T-helper 2 cell (primary cell): ENCODE data around the gene PPCDC.
"Not testable (repeated sequence)": the region's sequence is repeated elsewhere in the genome, so short reads cannot be mapped to it uniquely, and the experiment has no call there.

Experiments used
- DNase-seq, 5 experiments: peaks; one replicate each; pipeline versions ENCODE4 v3.0.0 to v3.0.0-alpha.2; 2012 to 2022

The PPCDC gene

GRCh38 chr15:75069301-75069925 is 46.0 kb downstream of the PPCDC start:
- DNase-seq, result no peak

DNA sequence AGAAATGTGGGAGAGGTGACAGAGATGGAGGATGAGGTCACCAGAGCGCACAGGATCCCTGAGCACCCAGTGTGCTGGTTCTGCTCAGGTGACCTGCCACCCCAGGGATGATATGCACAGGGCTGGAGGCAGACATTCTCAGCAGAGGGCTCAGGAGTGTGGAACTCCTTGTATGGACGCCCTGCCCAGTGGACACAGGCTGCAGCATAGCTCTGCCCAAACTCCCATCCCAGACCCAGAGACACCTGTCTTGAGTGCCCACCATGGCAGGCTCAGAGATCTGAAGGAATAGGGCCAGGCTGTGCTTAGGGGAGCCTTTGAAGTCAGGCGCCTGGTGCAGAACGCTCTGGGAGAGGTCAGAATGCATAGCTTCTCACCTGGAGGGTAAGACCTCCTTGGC is 47.3 kb downstream of the PPCDC start:
- DNase-seq, result no peak

- DNase-seq, result no peak
These were observed 49.8 kb downstream of the PPCDC start for GRCh38 chr15:75073197-75073596.

DNA sequence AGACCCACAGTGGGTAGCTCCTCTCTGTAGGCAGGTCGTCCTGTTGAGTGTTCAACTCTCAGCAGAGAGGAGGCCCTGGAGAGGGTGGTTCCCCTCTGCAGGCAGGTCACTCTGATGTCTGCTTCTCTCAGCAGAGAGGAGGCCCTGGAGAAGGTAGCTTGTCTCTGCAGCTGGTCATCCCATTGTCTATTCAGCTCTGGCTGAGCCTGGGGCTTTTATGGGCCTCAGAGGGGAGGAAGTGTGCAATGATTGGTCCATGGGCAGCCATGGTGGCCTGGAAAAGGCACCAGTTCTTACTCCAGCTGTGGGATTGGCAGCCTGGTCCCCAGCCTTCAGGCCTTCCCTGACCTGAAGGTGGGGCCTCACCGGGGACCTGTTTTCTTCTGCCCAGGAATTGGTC is 52.9 kb downstream of the PPCDC start:
- no peak for DNase-seq

GRCh38 chr15:75077551-75077961 is 54.2 kb downstream of the PPCDC start:
- DNase-seq, result not testable (repeated sequence)

- DNase-seq, result no peak
These were observed 57.8 kb downstream of the PPCDC start for GRCh38 chr15:75081150-75081549.

DNA sequence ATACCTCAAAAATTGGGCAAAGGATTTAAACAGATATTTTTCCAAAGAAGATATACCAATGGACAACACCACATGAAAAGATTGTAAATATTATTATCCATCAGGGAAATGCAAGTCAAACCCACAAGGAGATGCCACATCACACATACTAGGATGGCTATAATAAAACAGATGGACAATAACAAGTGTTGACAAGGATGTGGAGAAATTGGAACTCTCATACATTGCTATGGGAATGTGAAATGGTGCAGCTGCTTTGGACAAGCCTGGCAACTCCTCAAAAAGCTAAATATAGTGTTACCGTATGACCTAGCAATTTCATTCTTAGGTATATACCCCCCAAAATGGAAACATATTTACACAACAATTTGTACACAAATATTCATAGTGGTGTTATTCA is 59.3 kb downstream of the PPCDC start:
- DNase-seq, result no peak

GRCh38 chr15:75085708-75086107 is 62.3 kb downstream of the PPCDC start:
- not testable (repeated sequence) for DNase-seq

DNA sequence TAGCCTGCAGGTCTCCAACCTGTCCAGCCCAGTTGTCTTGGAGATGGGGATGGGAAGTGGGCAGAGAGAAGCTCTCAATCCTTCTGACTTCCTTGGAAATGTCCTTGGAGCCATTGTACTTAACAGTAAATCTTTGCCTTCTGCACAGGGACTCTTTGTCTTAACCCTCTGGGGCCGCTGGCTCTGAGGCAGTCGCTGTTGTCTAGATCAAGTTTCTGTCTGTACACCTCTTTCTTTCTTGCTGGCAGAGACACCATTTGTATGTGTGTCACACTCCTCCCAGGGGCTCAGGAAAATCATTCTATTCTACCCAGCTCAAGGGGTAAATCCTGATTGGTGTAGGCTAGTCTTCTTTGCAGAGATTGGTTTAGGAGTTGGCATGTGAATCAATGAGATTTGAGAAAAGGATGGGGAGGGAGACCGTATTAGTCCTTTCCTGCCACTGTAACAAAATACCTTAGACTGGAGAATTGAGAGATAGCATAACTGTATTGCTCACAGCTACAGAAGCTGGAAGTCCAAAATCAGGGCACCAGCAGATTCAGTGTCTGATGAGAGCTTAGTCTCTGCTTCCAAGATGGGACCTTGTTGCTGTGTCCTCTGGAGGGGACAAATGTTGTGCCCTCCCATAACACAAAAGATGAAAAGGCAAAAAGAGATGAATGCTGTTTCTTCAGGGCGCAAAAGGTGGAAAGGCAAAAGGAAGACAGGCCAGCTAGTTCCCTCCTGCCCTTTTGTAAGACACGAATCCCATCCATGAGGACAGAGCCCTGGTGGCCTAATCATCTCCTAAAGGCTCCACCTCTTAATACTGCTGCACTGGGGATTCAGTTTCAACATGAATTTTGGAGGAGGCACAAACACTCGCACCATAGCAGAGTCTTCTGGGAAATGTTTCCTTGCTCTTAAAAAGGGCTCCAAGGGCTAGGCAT is 66.3 kb downstream of the PPCDC start:
- no peak for DNase-seq

DNA sequence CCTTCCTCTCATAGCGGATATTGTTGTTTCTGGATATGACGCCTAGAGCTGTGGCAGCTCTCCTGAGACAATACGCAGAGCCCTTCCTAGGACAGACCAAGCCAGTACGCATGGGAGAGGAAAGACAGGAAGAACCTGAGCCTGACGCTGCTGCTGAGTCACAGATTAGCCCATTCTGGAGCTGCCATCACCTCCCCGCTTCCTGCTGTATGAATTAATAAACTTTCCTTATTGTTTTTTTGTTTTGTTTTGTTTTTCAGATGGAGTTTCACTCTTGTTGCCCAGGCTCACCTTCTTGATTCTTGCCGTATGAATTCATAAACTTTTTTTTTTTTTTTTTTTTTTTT is 67.0 kb downstream of the PPCDC start:
- no peak for DNase-seq

- DNase-seq, result peak in 1 of 5 experiments; percentile 53
These were observed 68.4 kb downstream of the PPCDC start for GRCh38 chr15:75091814-75092213.

- DNase-seq, result not testable (repeated sequence)
These were observed 71.6 kb downstream of the PPCDC start for GRCh38 chr15:75094961-75095478.

- no peak for DNase-seq
These were observed 72.2 kb downstream of the PPCDC start for GRCh38 chr15:75095594-75095993.

DNA sequence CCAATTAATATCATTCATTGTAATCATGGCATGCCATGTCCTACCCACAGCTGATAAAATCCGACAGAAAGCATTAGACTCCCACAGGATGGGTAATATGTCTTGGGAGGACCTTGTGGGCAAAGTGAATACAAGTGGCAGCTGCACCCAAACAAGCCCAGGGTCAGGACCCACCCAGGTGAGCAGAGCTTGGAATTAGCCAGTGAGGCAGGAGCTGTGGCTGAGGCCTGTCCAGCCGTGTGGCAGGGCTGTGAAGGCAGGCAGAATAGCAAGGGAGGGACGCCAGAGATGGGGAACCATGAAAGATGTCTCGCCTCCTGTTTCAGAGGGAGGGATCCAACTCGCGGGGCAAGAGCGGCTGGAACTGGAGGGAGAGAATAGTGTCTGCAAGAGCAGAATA is 74.5 kb downstream of the PPCDC start:
- DNase-seq, result no peak

GRCh38 chr15:75098404-75098803 is 75.0 kb downstream of the PPCDC start:
- DNase-seq, result no peak
